Natural killer cell (primary cell): Measurements from ENCODE around the gene NPY4R2. TPM values are rescaled to one million over a fixed set of nuclear protein-coding genes. Genes with fewer than 3 reads are reported as not detected.
"Not testable (repeated sequence)": the region's sequence is repeated elsewhere in the genome, so short reads cannot be mapped to it uniquely, and the experiment has no call there.

Source experiments
- ATAC-seq, 3 donors: fragments of 150-1000 bp in 2 of 3; fragments of 200-7000 bp in 1 of 3; cut with Tn5 transposase; 1 replicate in 1 of 3; 2 replicates in 2 of 3; pipeline ENCODE4 v1.10.0; 2021; ENCODE audit warnings: mild to moderate bottlenecking in 2 of 3, moderate library complexity in 2 of 3
- DNase-seq, 2 donors: peaks; one replicate each; pipeline versions ENCODE4 v3.0.0 to v3.0.0-alpha.2; 2013 to 2021; ENCODE audit warnings: mixed read lengths in 1 of 2
- H3K27ac ChIP-seq: one replicate; pipeline ENCODE4 v1.5.1; 2013; ENCODE audit warnings: mild to moderate bottlenecking, low read length
- H3K27me3 ChIP-seq: one replicate; pipeline ENCODE4 v1.6.1; 2013; ENCODE audit warnings: low read length; ENCODE audit not compliant: control insufficient read depth, insufficient read depth
- H3K36me3 ChIP-seq: one replicate; pipeline ENCODE4 v1.6.1; 2013; ENCODE audit warnings: low read length; ENCODE audit not compliant: control insufficient read depth, insufficient read depth
- H3K4me1 ChIP-seq: one replicate; pipeline ENCODE4 v1.6.1; 2013; ENCODE audit warnings: low read length; ENCODE audit not compliant: control insufficient read depth, insufficient read depth
- H3K4me3 ChIP-seq: one replicate; pipeline ENCODE4 v1.5.1; 2013; ENCODE audit warnings: low read length
- H3K9me3 ChIP-seq: one replicate; pipeline ENCODE4 v1.6.1; 2013; ENCODE audit warnings: low read length; ENCODE audit not compliant: control insufficient read depth, insufficient read depth
- H3K27ac Mint-ChIP-seq, 2 donors: one replicate each; pipeline ENCODE4 v1.8.0; 2022; ENCODE audit warnings: mild to moderate bottlenecking in 2 of 2, mixed read lengths in 2 of 2, moderate library complexity in 1 of 2
- H3K27me3 Mint-ChIP-seq, 2 donors: one replicate each; pipeline ENCODE4 v1.8.0; 2022; ENCODE audit warnings: low read depth in 2 of 2, mixed read lengths in 2 of 2
- H3K36me3 Mint-ChIP-seq: one replicate; pipeline ENCODE4 v1.8.0; 2022; ENCODE audit warnings: mixed read lengths
- H3K4me1 Mint-ChIP-seq, 2 donors: one replicate each; pipeline ENCODE4 v1.8.0; 2022; ENCODE audit warnings: mixed read lengths in 2 of 2
- H3K4me3 Mint-ChIP-seq: one replicate; pipeline ENCODE4 v1.8.0; 2022; ENCODE audit warnings: mild to moderate bottlenecking, moderate library complexity, mixed read lengths
- H3K9me3 Mint-ChIP-seq, 2 donors: one replicate each; pipeline ENCODE4 v1.8.0; 2022; ENCODE audit warnings: mixed read lengths in 2 of 2
- WGBS: methylation state at CpG from one replicate; pipeline ENCODE4 v1.1.7; 2013; ENCODE audit warnings: missing lambda C conversion rate; ENCODE audit not compliant: insufficient coverage; 5-methylcytosine and 5-hydroxymethylcytosine counted together
- intact Hi-C: fragments of 100-400 bp; cut with micrococcal nuclease; formaldehyde crosslinking; loops from one replicate; pipeline ENCODE4 v1.14.2; 2022
- total RNA-seq, 4 donors: library from RNA; stranded (reverse); fragments of 120-200 nt in 1 of 4; gene quantifications; one replicate each; pipeline versions ENCODE4 v1.2.3 to v1.2.4, GENCODE V29; 2013 to 2022

Gene NPY4R2
- total RNA-seq = not detected
- total RNA-seq (2013) = not detected

GRCh38 chr10:47918475-47918874 is at the start of gene NPY4R2:
TSS of gene NPY4R2 (plus strand) at chr10:47918662. CDS start at chr10:47921988, 3,326 bp downstream.
- H3K4me1 ChIP-seq, H3K27ac Mint-ChIP-seq, H3K27me3 Mint-ChIP-seq, H3K9me3 Mint-ChIP-seq, H3K27ac ChIP-seq, H3K4me1 Mint-ChIP-seq, intact Hi-C loops, ATAC-seq, H3K9me3 ChIP-seq, H3K4me3 Mint-ChIP-seq, H3K4me3 ChIP-seq, H3K36me3 Mint-ChIP-seq, DNase-seq, H3K27me3 ChIP-seq, H3K36me3 ChIP-seq: not testable (repeated sequence)
- WGBS = no CpG with 5 or more reads among the region's 35 CpGs

GRCh38 chr10:47870887-47871286 is 47.6 kb upstream of the NPY4R2 start:
- H3K36me3 Mint-ChIP-seq, H3K9me3 Mint-ChIP-seq, H3K4me3 Mint-ChIP-seq, H3K27ac Mint-ChIP-seq, H3K27me3 ChIP-seq, H3K36me3 ChIP-seq, DNase-seq, H3K27me3 Mint-ChIP-seq, H3K4me1 Mint-ChIP-seq, H3K4me1 ChIP-seq, H3K9me3 ChIP-seq, H3K4me3 ChIP-seq, intact Hi-C loops, H3K27ac ChIP-seq: not testable (repeated sequence)
- ATAC-seq = peak in 1 of 3 donors; percentile 14
- no CpG with 5 or more reads among the region's 8 CpGs for WGBS

- intact Hi-C loops = not testable (repeated sequence)
- peak in 1 of 3 donors; percentile 27 for ATAC-seq
These were observed 46.8 kb upstream of the NPY4R2 start for GRCh38 chr10:47871485-47872180.

GRCh38 chr10:47872236-47872635 is 46.2 kb upstream of the NPY4R2 start:
- H3K4me3 Mint-ChIP-seq, H3K9me3 ChIP-seq, H3K27me3 Mint-ChIP-seq, intact Hi-C loops, H3K4me3 ChIP-seq, H3K27ac ChIP-seq, H3K9me3 Mint-ChIP-seq, H3K27ac Mint-ChIP-seq, H3K36me3 Mint-ChIP-seq, H3K27me3 ChIP-seq, H3K4me1 ChIP-seq, ATAC-seq, DNase-seq, H3K36me3 ChIP-seq, H3K4me1 Mint-ChIP-seq: not testable (repeated sequence)
- WGBS = no CpG with 5 or more reads among the region's 5 CpGs

More at GRCh38 chr10:47871485-47872180, 46.8 kb upstream of the NPY4R2 start:
- not testable (repeated sequence) for H3K27ac Mint-ChIP-seq, H3K36me3 ChIP-seq, H3K27me3 Mint-ChIP-seq, H3K36me3 Mint-ChIP-seq, H3K4me1 Mint-ChIP-seq, H3K4me3 ChIP-seq, H3K27ac ChIP-seq, H3K9me3 ChIP-seq, H3K27me3 ChIP-seq, H3K4me3 Mint-ChIP-seq, H3K9me3 Mint-ChIP-seq, H3K4me1 ChIP-seq, DNase-seq
- no CpG with 5 or more reads among the region's 8 CpGs for WGBS

GRCh38 chr10:47884239-47884638 is 34.2 kb upstream of the NPY4R2 start:
- intact Hi-C loops, H3K4me3 Mint-ChIP-seq, H3K36me3 Mint-ChIP-seq, H3K9me3 Mint-ChIP-seq, H3K9me3 ChIP-seq, H3K27ac Mint-ChIP-seq, H3K4me1 ChIP-seq, H3K4me3 ChIP-seq, H3K36me3 ChIP-seq, H3K27me3 Mint-ChIP-seq, ATAC-seq, H3K27ac ChIP-seq, DNase-seq, H3K4me1 Mint-ChIP-seq, H3K27me3 ChIP-seq: not testable (repeated sequence)
- no CpG with 5 or more reads among the region's 3 CpGs for WGBS

- H3K27me3 ChIP-seq, H3K4me1 Mint-ChIP-seq, H3K4me1 ChIP-seq, H3K27ac ChIP-seq, intact Hi-C loops, H3K4me3 Mint-ChIP-seq, H3K9me3 ChIP-seq, H3K4me3 ChIP-seq, H3K27ac Mint-ChIP-seq, H3K27me3 Mint-ChIP-seq, H3K36me3 Mint-ChIP-seq, ATAC-seq, DNase-seq, H3K9me3 Mint-ChIP-seq, H3K36me3 ChIP-seq: not testable (repeated sequence)
- no CpG with 5 or more reads among the region's 3 CpGs for WGBS
These were observed 33.5 kb upstream of the NPY4R2 start for GRCh38 chr10:47884934-47885333.

- not testable (repeated sequence) for DNase-seq
These were observed 32.1 kb upstream of the NPY4R2 start for GRCh38 chr10:47886356-47886755.

GRCh38 chr10:47886827-47887226 is 31.6 kb upstream of the NPY4R2 start:
- H3K9me3 ChIP-seq, H3K27me3 Mint-ChIP-seq, H3K27me3 ChIP-seq, ATAC-seq, H3K9me3 Mint-ChIP-seq, H3K4me1 Mint-ChIP-seq, intact Hi-C loops, H3K4me1 ChIP-seq, H3K36me3 ChIP-seq, H3K4me3 ChIP-seq, H3K4me3 Mint-ChIP-seq, DNase-seq, H3K27ac Mint-ChIP-seq, H3K36me3 Mint-ChIP-seq, H3K27ac ChIP-seq: not testable (repeated sequence)
- WGBS = no CpG with 5 or more reads among the region's 4 CpGs

More at GRCh38 chr10:47886356-47886755, 32.1 kb upstream of the NPY4R2 start:
- no CpG with 5 or more reads among the region's 2 CpGs for WGBS
- H3K4me3 Mint-ChIP-seq, H3K4me1 ChIP-seq, H3K27ac Mint-ChIP-seq, H3K9me3 ChIP-seq, H3K36me3 ChIP-seq, H3K27me3 Mint-ChIP-seq, H3K4me1 Mint-ChIP-seq, H3K9me3 Mint-ChIP-seq, H3K4me3 ChIP-seq, H3K36me3 Mint-ChIP-seq, H3K27me3 ChIP-seq, intact Hi-C loops, H3K27ac ChIP-seq: not testable (repeated sequence)
- peak in 1 of 3 donors; percentile 13 for ATAC-seq
